Activated CD8-positive, alpha-beta memory T cell treated with anti-CD3 and anti-CD28 coated beads for 1 hour (primary cell): ENCODE data around the gene PLEKHG5.
"Not testable (repeated sequence)": the region's sequence is repeated elsewhere in the genome, so short reads cannot be mapped to it uniquely, and the experiment has no call there.

Source experiments
- DNase-seq, 2 donors: peaks; one replicate each; pipeline ENCODE4 v3.0.0-alpha.2; 2020; ENCODE audit warnings: low read depth in 1 of 2; ENCODE audit errors: extremely low read depth in 1 of 2

Gene PLEKHG5

GRCh38 chr1:6447016-6447817 is 44.2 kb downstream of the PLEKHG5 start:
- DNase-seq, result no peak

DNA sequence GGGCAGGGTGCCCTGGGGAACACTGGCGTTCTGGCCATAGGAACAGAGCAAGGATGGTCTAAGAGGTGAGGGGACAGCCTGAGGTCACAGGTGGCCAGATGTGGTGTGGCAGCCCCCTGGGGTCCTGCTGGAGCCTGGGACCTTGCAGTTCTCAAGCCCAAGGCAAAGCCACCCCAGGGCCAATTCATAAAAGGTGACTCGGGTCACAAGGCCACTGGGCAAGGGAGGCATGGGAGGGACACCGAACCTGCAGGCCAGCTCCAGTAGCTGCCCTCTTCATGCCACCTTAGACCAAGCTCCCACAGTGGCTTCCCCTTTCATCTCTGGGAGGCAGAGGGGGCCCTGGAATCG is 44.8 kb downstream of the PLEKHG5 start:
- no peak for DNase-seq

DNA sequence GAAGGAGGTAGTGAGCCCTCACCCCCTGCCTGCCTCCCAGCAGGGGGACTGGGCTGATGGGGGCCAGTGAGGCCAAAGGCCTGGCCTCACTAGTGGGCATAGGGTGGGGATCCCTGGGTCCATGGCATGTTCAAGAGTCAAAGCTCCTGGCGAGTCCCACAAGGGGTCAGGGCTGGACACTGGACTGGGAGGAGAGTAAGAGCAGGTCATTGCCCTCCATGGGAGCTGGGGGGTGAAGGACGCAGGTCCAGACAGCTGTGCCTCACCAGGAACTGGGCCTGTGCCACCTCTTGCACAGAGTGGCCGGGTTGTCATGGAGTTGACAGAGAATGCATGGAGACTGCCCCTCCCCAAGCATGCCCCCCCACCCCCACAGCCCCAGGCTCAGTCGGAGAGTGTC is 45.5 kb downstream of the PLEKHG5 start:
- not testable (repeated sequence) for DNase-seq

- DNase-seq, result no peak
Measured at GRCh38 chr1:6445062-6445763, 46.3 kb downstream of the PLEKHG5 start.

- DNase-seq, result no peak
Measured at GRCh38 chr1:6444377-6444776, 47.1 kb downstream of the PLEKHG5 start.

GRCh38 chr1:6443339-6444115 is 47.9 kb downstream of the PLEKHG5 start:
- DNase-seq, result no peak

DNA sequence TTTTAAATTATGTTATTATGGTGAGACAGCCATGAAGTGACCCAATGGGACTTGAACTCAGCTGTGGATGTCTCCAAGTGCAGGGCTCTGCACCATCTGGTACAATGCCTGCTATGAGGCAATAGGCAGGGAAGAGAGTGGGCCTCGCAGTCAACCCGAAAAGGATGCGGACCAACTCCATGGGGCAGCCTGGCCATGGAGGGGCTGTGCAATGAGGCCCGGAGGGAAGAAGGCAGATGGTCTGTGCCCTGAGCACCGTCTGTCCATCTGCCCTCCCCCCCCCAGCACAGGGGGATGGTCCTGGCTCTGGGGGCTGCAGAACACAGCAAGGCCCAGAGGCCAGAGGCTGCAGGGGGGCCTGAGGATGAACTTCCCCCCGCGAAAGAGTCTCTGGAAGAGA is 49.9 kb downstream of the PLEKHG5 start:
- DNase-seq, result no peak

GRCh38 chr1:6440198-6441126 is 51.0 kb downstream of the PLEKHG5 start:
- peak in 1 of 2 donors; percentile 61 for DNase-seq

GRCh38 chr1:6438047-6438525 is 53.4 kb downstream of the PLEKHG5 start:
- peak in 1 of 2 donors; percentile 47 for DNase-seq

DNA sequence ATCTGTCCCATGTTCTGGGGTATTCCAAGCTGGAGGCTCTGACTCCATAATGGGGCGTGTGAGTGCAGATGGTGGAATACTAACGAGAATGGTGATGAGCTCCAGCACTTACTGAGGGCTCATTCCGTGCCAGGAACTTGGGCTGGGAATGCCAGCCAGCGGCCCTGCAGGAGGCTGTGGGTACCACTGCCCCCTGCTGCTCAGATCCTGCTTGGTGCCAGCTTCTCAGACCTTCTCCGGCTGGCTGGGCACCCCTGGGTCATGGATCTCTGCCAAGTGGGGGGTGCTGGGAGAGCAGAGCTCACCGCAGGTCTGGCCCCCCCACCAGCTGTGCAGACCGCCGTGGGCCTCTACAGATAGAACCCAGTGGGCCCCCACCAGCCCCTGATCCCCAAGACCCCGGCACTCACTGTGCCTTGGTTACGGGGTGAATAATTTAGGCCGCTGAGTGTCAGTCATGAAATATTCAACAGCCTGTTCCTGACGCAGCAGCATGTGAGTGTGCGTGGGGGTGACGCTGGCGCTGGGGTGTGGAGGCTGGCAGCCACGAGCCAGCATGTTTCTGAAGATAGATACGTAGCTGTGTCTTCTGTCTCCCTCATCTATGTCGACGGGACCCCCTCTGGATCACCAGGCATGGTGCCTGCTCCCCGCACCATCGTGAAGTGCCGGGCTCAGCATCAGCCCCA is 54.3 kb downstream of the PLEKHG5 start:
- not testable (repeated sequence) for DNase-seq

- not testable (repeated sequence) for DNase-seq
Measured at GRCh38 chr1:6436277-6436676, 55.2 kb downstream of the PLEKHG5 start.

DNA sequence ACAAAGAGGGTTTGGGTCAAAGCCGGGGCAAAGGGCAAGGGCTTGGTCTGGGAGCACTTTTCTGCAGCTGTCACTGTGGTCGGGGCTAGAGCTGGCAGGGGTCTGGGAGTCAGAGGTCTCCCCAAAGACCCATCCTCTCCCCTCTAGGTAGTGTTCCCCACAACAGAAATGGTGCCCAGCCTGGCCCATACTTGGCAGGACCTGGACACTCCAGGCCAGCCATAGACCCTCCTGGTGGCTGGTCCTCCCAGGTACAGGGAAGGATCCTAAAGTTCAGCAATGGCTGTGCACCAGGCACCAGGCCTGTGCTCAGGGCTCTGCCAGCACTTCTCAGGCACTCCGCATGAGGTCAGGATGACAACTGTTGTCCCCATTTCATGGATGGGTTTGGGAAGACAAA is 55.9 kb downstream of the PLEKHG5 start:
- DNase-seq, result no peak

DNA sequence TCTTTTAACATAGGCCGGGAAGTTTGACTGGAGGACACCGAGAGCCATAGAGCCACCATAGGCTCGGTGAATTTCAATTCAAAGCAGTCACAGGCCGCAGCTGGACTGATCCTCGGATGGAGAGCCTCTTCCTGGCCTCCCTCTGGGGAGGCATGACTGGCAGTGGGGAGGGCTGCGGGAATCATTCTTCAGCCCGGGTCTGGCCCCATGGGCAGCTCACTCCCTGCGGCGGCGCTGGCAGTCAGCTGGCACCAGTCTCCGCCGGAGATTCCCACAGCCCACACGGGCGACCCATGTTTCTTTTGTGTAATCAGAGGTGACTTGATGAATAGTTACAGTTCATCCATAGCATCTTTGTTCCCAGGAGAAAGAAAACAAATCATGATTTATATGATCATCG is 56.3 kb downstream of the PLEKHG5 start:
- no peak for DNase-seq

DNA sequence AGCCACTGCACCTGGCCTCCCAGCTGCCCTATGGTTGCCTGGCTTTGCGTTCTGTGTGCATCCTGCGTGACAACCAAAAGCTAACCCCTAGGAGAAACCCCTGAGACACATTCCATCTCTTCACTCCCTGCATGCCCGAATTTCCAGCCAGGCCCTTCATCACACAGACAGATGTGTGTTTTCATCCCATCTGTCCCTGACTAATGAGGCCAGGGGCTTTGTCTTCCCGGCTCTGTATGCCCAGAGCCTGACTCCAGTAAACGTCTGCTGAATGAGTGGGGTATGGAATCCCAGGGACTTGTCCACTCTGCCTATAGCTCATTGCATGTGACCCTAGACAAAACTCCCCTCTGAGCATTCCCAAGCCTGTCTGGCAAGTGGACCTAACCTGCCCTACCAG is 57.3 kb downstream of the PLEKHG5 start:
- DNase-seq, result no peak

- not testable (repeated sequence) for DNase-seq
Measured at GRCh38 chr1:6431645-6432579, 59.6 kb downstream of the PLEKHG5 start.

- not testable (repeated sequence) for DNase-seq
Measured at GRCh38 chr1:6429660-6430411, 61.6 kb downstream of the PLEKHG5 start.

DNA sequence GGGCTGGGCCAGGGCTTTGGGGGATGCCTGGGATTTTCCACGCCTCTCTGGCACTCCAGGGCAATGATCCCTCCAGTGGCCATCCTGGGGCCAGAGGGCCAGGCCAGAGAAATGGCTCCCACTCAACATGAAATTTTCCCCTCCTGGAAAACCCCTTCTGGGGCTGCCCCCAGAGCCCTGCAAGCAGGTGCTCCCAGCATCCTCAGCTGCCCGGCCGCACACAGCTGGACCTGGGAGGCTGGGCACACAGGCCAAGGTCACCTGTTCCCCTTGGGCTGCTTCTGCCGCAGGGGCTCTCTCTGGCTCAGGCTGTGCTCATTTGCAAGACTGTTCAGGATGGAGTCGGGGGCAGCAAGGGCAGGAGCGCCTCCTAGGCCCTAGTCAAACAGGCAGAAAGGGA is 63.0 kb downstream of the PLEKHG5 start:
- DNase-seq, result not testable (repeated sequence)
